Adrenal gland (tissue), 12 donors: ENCODE results near the gene MET. TPM values are rescaled to one million over a fixed set of nuclear protein-coding genes. Genes with fewer than 3 reads are reported as not detected.

Experiments used
- DNase-seq, 7 donors: peaks; one replicate each; pipeline ENCODE4 v3.0.0-alpha.2; 2019 to 2020
- H3K27ac ChIP-seq, 5 donors: fragments of 200-600 bp; sonication (generic) in 4 of 5; 1 replicate in 3 of 5; 2 replicates in 2 of 5; pipeline versions ENCODE4 v1.5.1 to v1.8.0; 2016 to 2020; ENCODE audit warnings: mild to moderate bottlenecking in 1 of 5
- H3K27me3 ChIP-seq: fragments of 200-600 bp; 2 replicates; pipeline ENCODE4 v1.8.0; 2021
- H3K36me3 ChIP-seq, 2 donors: fragments of 200-600 bp; replicated peaks in 1 of 2; 1 replicate in 1 of 2; 2 replicates in 1 of 2; pipeline versions ENCODE4 v1.5.1 to v1.8.0; 2018 to 2022
- H3K4me1 ChIP-seq, 2 donors: fragments of 200-600 bp; replicated peaks in 1 of 2; 1 replicate in 1 of 2; 2 replicates in 1 of 2; pipeline versions ENCODE4 v1.5.1 to v1.8.0; 2018 to 2021
- H3K4me3 ChIP-seq, 4 donors: fragments of 200-600 bp; sonication (generic) in 3 of 4; one replicate each; pipeline ENCODE4 v1.5.1; 2016 to 2018
- H3K9me3 ChIP-seq, 3 donors: fragments of 200-600 bp; sonication (generic) in 1 of 3; replicated peaks in 1 of 3; 1 replicate in 2 of 3; 2 replicates in 1 of 3; pipeline versions ENCODE4 v1.5.1 to v1.8.0; 2016 to 2021
- CTCF ChIP-seq, 6 experiments: fragments of 450-650 bp in 4 of 6; fragments of 200-600 bp in 2 of 6; sonication (generic) in 1 of 6; IDR thresholded peaks; 1 replicate in 5 of 6; 2 replicates in 1 of 6; pipeline versions ENCODE4 v1.5.1 to v1.8.0; 2016 to 2021; ENCODE audit warnings: antibody characterized with exemption in 6 of 6, mild to moderate bottlenecking in 2 of 6, moderate library complexity in 1 of 6
- POLR2A ChIP-seq, 2 donors: fragments of 450-650 bp; IDR thresholded peaks; one replicate each; pipeline ENCODE4 v1.6.1; 2017; ENCODE audit warnings: antibody characterized with exemption in 2 of 2, mild to moderate bottlenecking in 2 of 2, moderate library complexity in 1 of 2
- WGBS, 4 donors: extraction: QIAGEN DNeasy Blood & Tissue Kit in 2 of 4; methylation state at CpG; one replicate each; pipeline versions ENCODE4 v1.1.5 to v1.1.7; 2013 to 2017; 5-methylcytosine and 5-hydroxymethylcytosine counted together
- intact Hi-C, 2 donors: fragments of 100-400 bp; cut with DNase I; formaldehyde crosslinking; loops; one replicate each; pipeline versions ENCODE4 v1.14.1 to v1.15.0; 2022 to 2023
- polyA plus RNA-seq, 3 donors: library from polyadenylated mRNA; stranded (reverse); fragments of 200-250 nt in 2 of 3; fragments of 350-450 nt in 1 of 3; fragmentation: Illumina TruSeq in 1 of 3; extraction: RNeasy Lipid Tissue Mini Kit (QIAGEN cat#74804) in 1 of 3; gene quantifications; one replicate each; pipeline ENCODE4 v1.2.3, GENCODE V29; 2013 to 2014
- total RNA-seq, 9 donors: library from RNA; depleted of rRNA in 4 of 9; stranded (reverse); fragments of >200 nt in 4 of 9; fragments of 120-200 nt in 1 of 9; fragmentation: NEBNext Ultra II Directional in 1 of 9; extraction: Animal tissue kit (Norgen Biotek cat#: 25700) in 1 of 9; gene quantifications; one replicate each; pipeline versions ENCODE4 v1.1.0 to v1.2.4, GENCODE V29; 2013 to 2023
- donor health status: healthy with polysubstance abuse.
- donor health status: Bipolar disorder and iron deficiency.
- donor health status: DM: yes; HTN: yes; CAD: no.
- donor health status: DM: no; HTN: no; CAD: no.
- donor health status: DM: no; HTN: no; CAD: no.
- donor health status: DM: yes; HTN: yes; CAD: no.

The MET gene
- total and polyA plus RNA-seq, 12 donors, result 0.55 to 2.3 (median 0.79) TPM

GRCh38 chr7:116843378-116843777 lies 171.4 kb downstream of the MET start:
- intact Hi-C loops, result no loop called here
- Histone ChIP-seq H3K27ac (no peak overlapping the region), H3K36me3 (no peaks in the 10 kb centered on the region), H3K27me3 (no peaks in the 10 kb centered on the region), H3K4me1 (no peaks in the 10 kb centered on the region), H3K9me3 (no peaks in the 10 kb centered on the region), H3K4me3 (peak overlapping the region in 1 of 4 donors; percentile 16)
- DNase-seq, result peak in 2 of 7 donors; percentile 8 to 18
- 44 to 61% (median 53%) methylated on average over 4 of the region's 4 CpGs for WGBS, 4 donors
- TF ChIP-seq POLR2A (IDR thresholded peaks at IDR 0.05), result no peak
- no peak for TF ChIP-seq CTCF (IDR thresholded peaks at IDR 0.05)

Other genes with a start within 250 kb of the MET start
- 10 to 100 TPM; 10.7 to 40.2 (median 16.7) TPM for gene CAV2, start 172.5 kb upstream of the MET start, total RNA-seq
- gene CAV2, start 172.5 kb upstream of the MET start, polyA plus RNA-seq, result 10 to 100 TPM in 2 of 3 donors, 1 to 10 TPM in 1; 9.8 to 37.0 (median 14.8) TPM
- 10 to 100 TPM in 4 of 9 donors, 1 to 10 TPM in 5; 5.4 to 25.3 (median 9.8) TPM for gene CAV1, start 147.2 kb upstream of the MET start, total RNA-seq
- 10 to 100 TPM in 1 of 3 donors, 1 to 10 TPM in 2; 4.0 to 35.4 (median 9.6) TPM for gene CAV1, start 147.2 kb upstream of the MET start, polyA plus RNA-seq
- 100 to 1,000 TPM in 8 of 9 donors, 10 to 100 TPM in 1; 58.1 to 241 (median 187) TPM for gene CAPZA2, start 190.4 kb downstream of the MET start, total RNA-seq
- gene CAPZA2, start 190.4 kb downstream of the MET start, polyA plus RNA-seq, result 100 to 1,000 TPM in 1 of 3 donors, 10 to 100 TPM in 2; 18.6 to 221 (median 31.3) TPM